ENCODE measurements around the gene COA8.

COA8 gene

DNA sequence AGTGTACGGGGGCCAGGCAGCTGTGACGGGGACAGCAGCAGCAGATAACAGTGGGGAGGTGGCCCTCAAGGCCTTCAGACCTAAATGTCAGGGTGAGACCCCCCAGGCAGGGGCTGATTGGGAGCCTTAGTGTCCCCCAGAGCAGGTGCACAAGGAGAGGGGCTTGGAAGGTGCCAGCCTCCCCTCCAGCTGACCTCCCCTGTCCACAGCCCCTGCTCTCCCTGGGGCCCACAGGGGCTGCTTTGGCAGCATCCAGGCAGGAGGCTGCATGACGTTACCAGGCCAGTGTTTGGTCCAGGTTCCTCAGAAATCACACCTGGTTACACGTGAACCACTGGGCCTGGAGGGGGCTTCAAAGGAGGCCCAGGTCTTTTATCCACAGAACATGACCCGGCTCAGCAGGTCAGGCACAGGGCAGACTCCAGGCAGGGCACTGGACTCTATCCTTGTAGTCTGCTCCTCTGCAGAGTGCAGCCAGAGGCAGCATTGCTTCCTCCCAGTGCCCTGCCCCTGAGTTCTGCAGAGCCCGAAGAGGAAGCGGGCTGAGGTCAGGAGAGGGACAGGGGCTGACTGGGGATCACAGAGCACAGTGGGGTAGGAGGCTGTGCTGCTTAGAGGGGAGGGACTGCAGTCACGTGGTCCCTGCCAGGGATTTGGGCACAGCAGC is 36.4 kb upstream of the COA8 start:
- DNase-seq (ENCODE audit: low spot score) = no peak

- DNase-seq (ENCODE audit: low spot score) = no peak
These were observed 35.9 kb upstream of the COA8 start for GRCh38 chr14:103526914-103527248.

GRCh38 chr14:103527408-103528145 is 35.2 kb upstream of the COA8 start:
- DNase-seq (ENCODE audit: low spot score) = peak; percentile 88

- DNase-seq (ENCODE audit: low spot score) = no peak
These were observed 34.6 kb upstream of the COA8 start for GRCh38 chr14:103528146-103528586.

- DNase-seq (ENCODE audit: low spot score) = peak; percentile 91
These were observed 34.0 kb upstream of the COA8 start, which contains the start of gene TRMT61A for GRCh38 chr14:103528587-103529382. TSS of gene TRMT61A (plus strand) at chr14:103529196. CDS start at chr14:103529979, 783 bp downstream.

- DNase-seq (ENCODE audit: low spot score) = no peak
These were observed 33.1 kb upstream of the COA8 start for GRCh38 chr14:103529383-103530365.

GRCh38 chr14:103530390-103530789 is 32.4 kb upstream of the COA8 start:
- no peak for DNase-seq (ENCODE audit: low spot score)

- no peak for DNase-seq (ENCODE audit: low spot score)
These were observed 31.9 kb upstream of the COA8 start for GRCh38 chr14:103530831-103531230.

- no peak for DNase-seq (ENCODE audit: low spot score)
These were observed 31.1 kb upstream of the COA8 start for GRCh38 chr14:103531421-103532215.

GRCh38 chr14:103532216-103533136 is 30.3 kb upstream of the COA8 start:
- no peak for DNase-seq (ENCODE audit: low spot score)

DNA sequence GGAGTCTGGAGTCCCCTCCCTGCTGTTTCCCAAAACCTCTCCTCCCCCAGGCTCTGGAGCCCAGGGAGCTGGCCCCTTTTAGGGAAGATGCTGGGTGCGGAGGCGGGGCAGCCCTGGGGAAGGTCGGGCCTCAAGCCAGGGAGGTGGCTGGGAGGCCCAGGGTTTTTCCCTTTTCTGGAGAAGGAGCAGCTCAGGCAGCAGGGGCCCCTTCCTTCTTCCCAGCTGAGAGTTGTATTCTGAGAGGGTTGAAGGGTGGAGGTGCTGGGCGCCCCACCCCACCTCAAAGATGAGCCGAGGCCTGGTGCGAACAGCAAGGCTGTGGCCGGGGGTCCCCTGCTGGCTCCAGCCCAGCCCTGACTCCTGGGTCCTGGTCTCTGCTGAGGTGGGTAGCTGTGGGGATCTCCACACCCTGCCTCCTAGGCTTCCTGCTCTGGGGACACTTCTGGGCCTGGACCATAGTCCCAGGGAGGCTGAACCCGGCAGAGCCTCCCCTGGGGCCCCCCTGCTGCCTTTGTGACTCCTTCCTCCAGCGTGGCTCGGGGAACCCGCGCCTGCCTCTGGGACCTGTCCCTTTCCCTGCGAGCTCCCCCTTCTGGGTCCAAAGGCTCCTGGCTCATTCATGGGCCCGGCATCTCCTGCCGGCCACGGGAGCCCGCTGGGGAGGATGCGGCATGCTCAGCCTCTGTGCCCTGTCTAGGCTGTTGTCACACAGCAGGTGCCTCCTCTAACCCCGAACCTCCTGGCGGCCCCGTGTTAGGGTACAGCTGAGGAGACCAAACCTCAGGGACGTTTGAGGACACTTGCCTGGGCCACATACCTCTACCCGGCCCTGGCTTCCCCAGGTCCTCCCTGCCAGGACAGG is 29.4 kb upstream of the COA8 start:
- no peak for DNase-seq (ENCODE audit: low spot score)

GRCh38 chr14:103533999-103534575 is 28.7 kb upstream of the COA8 start:
- no peak for DNase-seq (ENCODE audit: low spot score)

- no peak for DNase-seq (ENCODE audit: low spot score)
These were observed 28.1 kb upstream of the COA8 start for GRCh38 chr14:103534576-103535061.

DNA sequence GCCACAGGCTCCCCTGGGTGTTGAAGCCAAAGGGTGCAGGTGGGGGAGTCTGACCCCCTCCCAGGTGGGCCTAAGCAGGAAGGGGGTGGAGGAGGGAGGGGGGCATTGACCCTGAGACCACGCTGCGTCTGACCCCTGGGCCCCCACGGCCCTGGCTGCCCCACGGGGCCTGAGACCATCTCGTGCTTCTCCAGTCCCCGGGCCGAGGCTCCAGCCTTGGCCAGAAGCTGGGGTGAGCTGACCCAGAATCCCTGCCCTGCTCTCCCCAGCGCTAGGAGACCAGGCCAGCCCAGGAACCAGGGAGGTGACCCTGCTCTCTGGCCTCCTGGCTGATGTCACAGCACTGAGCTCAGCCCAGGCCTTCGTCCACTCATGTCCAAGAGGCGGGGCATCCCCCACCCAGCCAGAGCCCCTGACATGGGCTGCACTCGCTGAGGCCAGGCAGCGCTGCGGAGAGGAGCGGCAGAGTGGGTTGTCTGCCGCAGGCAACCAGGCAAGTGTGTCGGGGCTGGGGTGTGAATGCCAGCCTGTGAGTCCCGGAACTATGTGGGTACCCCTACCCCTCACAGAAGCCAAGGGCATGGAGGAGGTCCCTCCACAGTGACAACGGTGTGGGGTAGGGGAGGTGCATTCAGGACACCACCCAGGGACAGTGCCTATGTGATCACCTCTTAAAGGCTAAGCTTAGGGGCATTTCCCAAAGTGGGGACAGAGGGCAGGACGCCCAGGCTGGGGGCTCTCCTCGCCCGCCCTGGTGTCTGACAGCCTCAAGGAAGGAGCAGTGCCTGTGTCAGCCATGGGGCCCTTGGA is 27.5 kb upstream of the COA8 start:
- no peak for DNase-seq (ENCODE audit: low spot score)

DNA sequence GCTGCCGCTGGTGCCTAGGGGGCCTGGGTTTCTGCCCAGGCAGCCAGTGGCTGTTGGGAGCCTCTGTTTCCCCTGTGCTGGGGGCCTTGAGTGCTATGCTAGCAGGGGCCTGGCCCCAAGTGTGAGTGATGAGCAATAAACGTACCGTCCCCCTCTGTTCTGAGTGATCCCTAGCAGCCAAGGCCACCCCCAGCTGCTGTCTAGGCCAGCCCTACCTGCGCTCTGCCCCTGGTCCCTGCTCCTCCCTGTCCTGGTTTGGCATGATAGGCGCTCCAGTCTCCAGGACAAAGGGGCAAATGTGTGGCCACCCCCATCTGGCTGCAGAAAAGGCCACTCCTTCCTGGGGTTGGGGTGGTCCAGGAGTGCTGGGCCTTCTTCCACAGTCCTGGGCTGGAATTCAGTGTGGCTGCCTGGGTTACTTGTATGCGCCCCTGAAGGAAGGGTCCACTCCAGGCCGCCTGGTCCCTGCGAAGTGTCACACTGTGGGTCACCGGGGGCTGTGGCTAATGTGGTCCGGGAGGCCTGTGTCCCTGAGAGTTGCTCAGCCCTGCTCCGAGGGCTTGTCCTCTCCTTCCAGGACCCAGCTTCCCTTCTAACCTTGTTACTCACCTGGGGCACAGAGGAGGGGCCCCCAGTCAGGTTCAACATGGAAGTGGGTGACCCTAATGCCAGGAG is 26.7 kb upstream of the COA8 start:
- no peak for DNase-seq (ENCODE audit: low spot score)

DNA sequence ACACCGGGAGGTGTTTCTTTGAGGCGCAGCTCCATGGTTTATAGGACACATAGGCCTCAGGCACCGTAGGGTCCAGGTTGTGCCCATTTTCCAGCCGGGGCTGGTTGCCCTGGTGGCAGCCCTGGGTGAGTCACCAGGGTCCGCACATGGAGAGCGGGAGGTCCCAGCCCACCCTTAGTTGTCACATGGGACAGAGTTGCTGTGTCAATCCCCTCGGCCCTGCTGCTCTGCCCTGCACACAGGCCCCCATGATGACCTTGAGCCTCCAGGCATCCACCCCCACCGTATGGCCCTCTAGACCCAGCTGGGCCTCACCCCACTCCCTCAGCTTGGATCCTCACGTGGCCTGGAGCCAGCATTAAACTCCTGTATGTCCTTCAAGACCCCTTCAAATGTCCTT is 26.1 kb upstream of the COA8 start:
- no peak for DNase-seq (ENCODE audit: low spot score)
